Smooth muscle cell (in vitro differentiated cells): ENCODE data around the gene EML4. TPM values are rescaled to one million over a fixed set of nuclear protein-coding genes. Genes with fewer than 3 reads are reported as not detected.
A peak's percentile ranks its signal among the peaks of the same experiment; 100 is the strongest.

Experiments
- DNase-seq: peaks from one replicate; lab custom pipeline; 2025; ENCODE audit not compliant: unreplicated experiment; lab: John Stamatoyannopoulos, UW
- H2AFZ ChIP-seq: fragments of 200-600 bp; sonication (generic); 2 replicates; pipeline ENCODE4 v1.6.0; 2016; ENCODE audit warnings: antibody characterized with exemption, low read depth, mild to moderate bottlenecking
- H3F3A ChIP-seq: fragments of 200-600 bp; sonication (generic); 2 replicates; pipeline ENCODE4 v1.6.0; 2017; ENCODE audit warnings: antibody characterized with exemption, low read depth
- H3K27ac ChIP-seq: fragments of 200-600 bp; sonication (generic); 2 replicates; pipeline ENCODE4 v1.5.1; 2016; ENCODE audit warnings: low read depth, mild to moderate bottlenecking
- H3K27me3 ChIP-seq: fragments of 200-600 bp; sonication (generic); 2 replicates; pipeline ENCODE4 v1.6.1; 2016; ENCODE audit warnings: low read depth, mild to moderate bottlenecking
- H3K36me3 ChIP-seq: fragments of 200-600 bp; sonication (generic); 2 replicates; pipeline ENCODE4 v1.5.1; 2016; ENCODE audit warnings: low read depth
- H3K4me1 ChIP-seq: fragments of 200-600 bp; sonication (generic); 2 replicates; pipeline ENCODE4 v1.5.1; 2016; ENCODE audit warnings: low read depth
- H3K4me2 ChIP-seq: fragments of 200-600 bp; sonication (generic); 2 replicates; pipeline ENCODE4 v1.6.0; 2016; ENCODE audit warnings: mild to moderate bottlenecking
- H3K4me3 ChIP-seq: fragments of 200-600 bp; sonication (generic); 2 replicates; pipeline ENCODE4 v1.5.1; 2016; ENCODE audit warnings: mild to moderate bottlenecking
- H3K79me2 ChIP-seq: fragments of 200-600 bp; sonication (generic); 2 replicates; pipeline ENCODE4 v1.6.0; 2016; ENCODE audit warnings: low read depth, mild to moderate bottlenecking
- H3K9ac ChIP-seq: fragments of 200-600 bp; sonication (generic); 2 replicates; pipeline ENCODE4 v1.6.0; 2016; ENCODE audit warnings: low read depth
- H3K9me3 ChIP-seq: fragments of 200-600 bp; sonication (generic); replicated peaks from 2 replicates; pipeline ENCODE4 v1.5.1; 2016; ENCODE audit warnings: low read depth
- H4K20me1 ChIP-seq: fragments of 200-600 bp; sonication (generic); 2 replicates; pipeline ENCODE4 v1.6.0; 2016; ENCODE audit warnings: low read depth
- WGBS: methylation state at CpG from one replicate; pipeline ENCODE4 v1.1.7; 2016; ENCODE audit warnings: low lambda C conversion rate; 5-methylcytosine and 5-hydroxymethylcytosine counted together
- polyA plus RNA-seq: library from polyadenylated mRNA; unstranded; fragments of >200 nt; fragmentation: Nextera tagmentation; extraction: Ambion mirVana; gene quantifications from 2 replicates; pipeline ENCODE4 v1.2.1, GENCODE V29; 2016
- total RNA-seq: library from RNA; depleted of rRNA; stranded (reverse); fragments of >200 nt; gene quantifications from 2 replicates; pipeline ENCODE4 v1.2.3, GENCODE V29; 2014
- TF ChIP-seq, protein P1 (sequence below): fragments of 200-600 bp; sonication (generic); IDR thresholded peaks from 2 replicates; pipeline ENCODE4 v1.5.1; 2017; ENCODE audit warnings: borderline replicate concordance, mild to moderate bottlenecking, antibody characterized with exemption; ENCODE audit not compliant: insufficient read depth, poor library complexity, severe bottlenecking

Gene EML4
- total and polyA plus RNA-seq, 2 experiments from 2014 or later, result 33.6 to 46.2 TPM

DNA sequence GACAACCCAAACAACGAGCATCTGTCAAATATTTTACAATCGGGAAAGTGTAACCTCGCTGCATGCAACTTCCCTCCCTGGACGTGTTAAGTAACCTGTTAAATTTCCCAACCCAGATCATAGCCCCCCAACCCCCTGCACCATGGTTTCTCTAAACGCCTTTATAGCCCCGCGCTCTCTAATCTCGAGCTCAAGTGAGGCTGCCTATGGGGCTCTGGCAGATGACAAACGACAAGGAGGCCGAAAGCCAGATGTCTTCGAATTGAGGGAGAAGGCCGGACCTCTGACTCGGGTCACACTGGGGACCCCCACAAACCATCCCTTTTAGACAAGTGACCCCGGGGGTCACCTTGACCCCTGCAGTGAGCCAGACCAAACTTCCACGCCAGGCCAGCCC lies 191.3 kb downstream of the EML4 start:
- Histone ChIP-seq H3K4me3 (peak overlapping the region; percentile 89), H3K4me1 (peaks cover 20% of the 10 kb centered on the region), H3F3A (no peaks in the 10 kb centered on the region), H3K27me3 (no peaks in the 10 kb centered on the region), H4K20me1 (peaks cover 46% of the 10 kb centered on the region), H3K9me3 (no peaks in the 10 kb centered on the region), H3K79me2 (peaks cover 54% of the 10 kb centered on the region), H2AFZ (peak overlapping the region; percentile 79), H3K4me2 (peak overlapping the region; percentile 90), H3K36me3 (no peaks in the 10 kb centered on the region), H3K27ac (peak overlapping the region; percentile 92), H3K9ac (peak overlapping the region; percentile 98)
- TF ChIP-seq, protein P1, sequence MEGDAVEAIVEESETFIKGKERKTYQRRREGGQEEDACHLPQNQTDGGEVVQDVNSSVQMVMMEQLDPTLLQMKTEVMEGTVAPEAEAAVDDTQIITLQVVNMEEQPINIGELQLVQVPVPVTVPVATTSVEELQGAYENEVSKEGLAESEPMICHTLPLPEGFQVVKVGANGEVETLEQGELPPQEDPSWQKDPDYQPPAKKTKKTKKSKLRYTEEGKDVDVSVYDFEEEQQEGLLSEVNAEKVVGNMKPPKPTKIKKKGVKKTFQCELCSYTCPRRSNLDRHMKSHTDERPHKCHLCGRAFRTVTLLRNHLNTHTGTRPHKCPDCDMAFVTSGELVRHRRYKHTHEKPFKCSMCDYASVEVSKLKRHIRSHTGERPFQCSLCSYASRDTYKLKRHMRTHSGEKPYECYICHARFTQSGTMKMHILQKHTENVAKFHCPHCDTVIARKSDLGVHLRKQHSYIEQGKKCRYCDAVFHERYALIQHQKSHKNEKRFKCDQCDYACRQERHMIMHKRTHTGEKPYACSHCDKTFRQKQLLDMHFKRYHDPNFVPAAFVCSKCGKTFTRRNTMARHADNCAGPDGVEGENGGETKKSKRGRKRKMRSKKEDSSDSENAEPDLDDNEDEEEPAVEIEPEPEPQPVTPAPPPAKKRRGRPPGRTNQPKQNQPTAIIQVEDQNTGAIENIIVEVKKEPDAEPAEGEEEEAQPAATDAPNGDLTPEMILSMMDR, result no peak
- WGBS, result 3% methylated on average over 15 of the region's 15 CpGs
- DNase-seq, result no peak

DNA sequence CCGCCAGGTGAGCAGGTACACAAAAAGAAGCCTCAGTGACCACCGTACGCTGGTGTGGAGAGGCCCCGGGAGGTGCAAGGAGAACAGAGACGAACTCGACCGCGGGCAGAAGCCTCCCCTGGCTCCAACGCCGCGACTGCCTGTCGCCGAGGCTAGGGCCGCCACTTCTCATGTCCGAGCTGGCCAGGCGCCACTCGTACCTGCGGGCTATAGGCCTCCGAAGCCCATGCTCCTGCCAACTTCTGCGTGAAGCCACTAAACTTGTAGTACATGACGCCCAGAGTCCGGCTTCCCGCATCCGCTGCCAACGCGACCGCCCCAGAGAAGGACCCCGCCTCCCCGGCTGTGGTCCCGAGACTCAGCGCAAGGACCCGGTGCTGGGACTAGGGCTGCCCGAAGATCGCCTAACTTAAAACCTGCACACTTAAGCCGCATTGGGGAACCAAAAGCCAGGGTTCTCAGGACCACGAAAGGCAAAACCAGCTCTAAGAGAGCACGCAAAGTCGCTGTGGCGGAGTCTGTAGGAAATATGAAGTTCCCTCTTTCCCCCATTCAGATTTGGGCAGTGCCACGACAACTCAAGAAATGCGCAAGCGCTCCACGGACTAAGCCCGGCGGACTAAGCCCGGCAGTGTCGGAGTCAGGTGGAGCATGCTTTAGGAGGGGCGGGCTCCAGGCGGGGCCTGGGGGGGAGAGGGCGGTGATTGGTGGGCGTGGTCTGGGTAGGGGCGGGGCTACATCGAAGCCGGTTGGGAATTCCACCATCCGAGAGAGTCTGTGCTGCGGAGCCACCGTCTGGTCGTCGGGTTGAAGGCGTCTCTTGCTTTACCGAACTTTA lies 192.0 kb downstream of the EML4 start, which contains the start of gene COX7A2L:
COX7A2L (minus strand) TSS at position 328 of the 838 bp plus-strand sequence; CDS start at position 272, 56 bp downstream.
- DNase-seq, result peak; percentile 97
- Histone ChIP-seq H3K9ac (peak within 1 kb of the TSS; percentile 98), H4K20me1 (peaks cover 40% of the 10 kb centered on the region), H3K27ac (peak within 1 kb of the TSS; percentile 92), H3K4me2 (peak within 1 kb of the TSS; percentile 90), H2AFZ (peak within 1 kb of the TSS; percentile 79), H3K36me3 (no peaks in the 10 kb centered on the region), H3F3A (no peaks in the 10 kb centered on the region), H3K4me3 (peak within 1 kb of the TSS; percentile 89), H3K9me3 (no peaks in the 10 kb centered on the region), H3K4me1 (peaks cover 20% of the 10 kb centered on the region), H3K27me3 (no peaks in the 10 kb centered on the region), H3K79me2 (peaks cover 48% of the 10 kb centered on the region)
- under 1% methylated on average over 60 of the region's 61 CpGs for WGBS
- TF ChIP-seq, protein P1, result no peak

DNA sequence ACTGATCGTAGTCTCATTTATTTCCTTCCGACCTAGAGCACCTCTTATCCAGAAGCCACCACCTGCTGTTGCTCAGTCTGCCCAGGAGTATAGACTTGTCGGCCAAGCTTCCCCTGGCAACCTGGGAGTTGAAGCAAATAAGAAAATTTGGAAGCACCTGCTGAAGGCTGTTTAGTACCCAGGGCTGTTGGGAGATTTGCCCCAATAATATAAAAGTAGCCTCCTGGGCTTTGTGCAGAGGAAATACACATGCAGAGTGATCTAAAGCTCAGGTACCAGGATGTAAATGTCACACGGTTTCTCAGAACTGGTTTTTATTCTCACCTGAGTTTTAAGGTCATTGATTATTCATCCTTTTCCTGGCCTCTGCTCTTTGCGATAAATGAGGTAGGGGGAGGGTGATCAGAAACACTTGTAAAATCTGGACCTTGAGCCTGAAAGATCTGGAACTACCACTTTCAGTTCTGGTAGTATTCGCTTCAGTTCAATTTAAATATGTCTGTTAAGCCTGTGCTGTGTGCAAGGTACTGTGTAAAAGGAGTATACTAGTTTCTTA lies 192.7 kb downstream of the EML4 start:
- Histone ChIP-seq H3F3A (no peaks in the 10 kb centered on the region), H3K27me3 (no peaks in the 10 kb centered on the region), H3K36me3 (no peaks in the 10 kb centered on the region), H3K9ac (no peak overlapping the region), H3K9me3 (no peaks in the 10 kb centered on the region), H3K4me2 (peak overlapping the region; percentile 90), H2AFZ (peak overlapping the region; percentile 71), H3K27ac (no peak overlapping the region), H3K4me3 (peak overlapping the region; percentile 45), H3K79me2 (peaks cover 41% of the 10 kb centered on the region), H3K4me1 (peaks cover 20% of the 10 kb centered on the region), H4K20me1 (peaks cover 33% of the 10 kb centered on the region)
- TF ChIP-seq, protein P1, result no peak
- 31% methylated on average over 6 of the region's 6 CpGs for WGBS
- no peak for DNase-seq
